Stimulated activated CD8-positive, alpha-beta memory T cell treated with anti-CD3 and anti-CD28 coated beads, Interleukin-15, amount 100 ng/mL, for 1 hour (primary cell): Measurements from ENCODE around the gene CAPZA3.
"Not testable (repeated sequence)": the region's sequence is repeated elsewhere in the genome, so short reads cannot be mapped to it uniquely, and the experiment has no call there.

Source experiments
- DNase-seq: peaks from one replicate; pipeline ENCODE4 v3.0.0-alpha.2; 2020; ENCODE audit warnings: low read depth

The CAPZA3 gene

GRCh38 chr12:18754124-18754707, 16.3 kb downstream of the CAPZA3 start:
- DNase-seq: no peak

- no peak for DNase-seq
Measured at GRCh38 chr12:18755341-18755740, 17.4 kb downstream of the CAPZA3 start.

- not testable (repeated sequence) for DNase-seq
Measured at GRCh38 chr12:18766479-18766878, 28.6 kb downstream of the CAPZA3 start.

GRCh38 chr12:18782827-18783226, 44.9 kb downstream of the CAPZA3 start:
- no peak for DNase-seq

DNA sequence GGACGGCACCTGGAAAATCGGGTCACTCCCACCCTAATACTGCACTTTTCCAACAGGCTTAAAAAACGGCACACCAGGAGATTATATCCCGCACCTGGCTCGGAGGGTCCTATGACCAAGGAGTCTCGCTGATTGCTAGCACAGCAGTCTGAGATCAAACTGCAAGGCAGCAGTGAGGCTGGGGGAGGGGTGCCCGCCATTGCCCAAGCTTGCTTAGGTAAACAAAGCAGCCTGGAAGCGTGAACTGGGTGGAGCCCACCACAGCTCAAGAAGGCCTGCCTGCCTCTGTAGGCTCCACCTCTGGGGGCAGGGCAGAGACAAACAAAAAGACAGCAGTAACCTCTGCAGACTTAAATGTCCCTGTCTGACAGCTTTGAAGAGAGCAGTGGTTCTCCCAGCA, 47.5 kb downstream of the CAPZA3 start:
- not testable (repeated sequence) for DNase-seq
